DOHH2 (cell line): ENCODE measurements around the gene CCL22.

Experiments used
- EZH2phosphoT487 ChIP-seq: fragments of 200-600 bp; sonication (generic); IDR thresholded peaks from 2 replicates; pipeline ENCODE4 v1.6.1; 2017; ENCODE audit warnings: borderline replicate concordance, mild to moderate bottlenecking, antibody characterized with exemption, low read length, moderate library complexity, mixed read lengths
- TF ChIP-seq, protein P1 (sequence below): fragments of 200-600 bp; sonication (generic); IDR thresholded peaks from one replicate; pipeline ENCODE4 v1.5.1; 2014; ENCODE audit warnings: antibody characterized with exemption, mild to moderate bottlenecking, low read depth, low read length; ENCODE audit not compliant: poor library complexity, severe bottlenecking

DNA sequence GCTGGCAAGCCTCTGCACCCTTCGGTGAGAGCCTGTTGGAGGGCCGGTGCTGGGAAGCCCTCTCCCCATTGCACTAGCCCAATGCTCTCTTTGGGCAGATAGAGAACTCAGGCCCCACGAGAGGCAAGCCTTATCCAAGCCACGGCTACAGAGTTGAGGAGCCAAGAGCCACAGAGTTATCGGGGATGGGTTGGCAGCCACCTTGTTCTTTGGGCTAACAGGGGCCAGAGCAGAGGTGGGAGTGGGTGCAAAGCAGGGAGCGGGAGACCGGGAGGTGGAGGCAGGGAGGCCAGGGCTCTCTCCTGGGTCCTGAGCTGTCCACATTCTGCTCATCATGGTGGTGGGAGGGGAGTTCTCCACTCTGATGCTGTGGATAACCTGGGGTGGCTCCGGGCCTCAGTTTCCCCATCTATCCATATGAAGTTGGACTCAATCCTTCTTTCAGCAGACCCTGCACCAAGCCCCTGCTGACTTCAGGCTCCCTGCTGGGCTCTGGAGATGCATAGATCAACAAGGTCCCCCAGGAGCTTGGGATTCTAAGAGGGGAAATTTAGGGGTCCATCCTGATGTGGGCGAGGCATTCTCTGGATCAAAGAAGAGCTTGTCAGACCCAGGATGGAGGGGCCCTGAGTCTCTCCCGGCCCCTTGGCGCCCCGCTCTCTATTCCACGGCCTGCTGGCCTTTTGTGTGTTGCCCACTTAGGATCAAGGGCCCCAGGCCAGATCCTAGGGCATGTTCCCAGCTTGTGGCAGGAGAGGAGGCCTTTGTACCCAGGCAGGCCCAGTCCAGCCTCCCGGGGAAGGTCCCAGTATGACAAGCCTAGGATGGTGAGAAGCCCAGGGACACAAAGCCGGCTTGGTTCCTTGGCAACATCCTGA lies 13.2 kb downstream of the CCL22 start:
- TF ChIP-seq, protein P1, sequence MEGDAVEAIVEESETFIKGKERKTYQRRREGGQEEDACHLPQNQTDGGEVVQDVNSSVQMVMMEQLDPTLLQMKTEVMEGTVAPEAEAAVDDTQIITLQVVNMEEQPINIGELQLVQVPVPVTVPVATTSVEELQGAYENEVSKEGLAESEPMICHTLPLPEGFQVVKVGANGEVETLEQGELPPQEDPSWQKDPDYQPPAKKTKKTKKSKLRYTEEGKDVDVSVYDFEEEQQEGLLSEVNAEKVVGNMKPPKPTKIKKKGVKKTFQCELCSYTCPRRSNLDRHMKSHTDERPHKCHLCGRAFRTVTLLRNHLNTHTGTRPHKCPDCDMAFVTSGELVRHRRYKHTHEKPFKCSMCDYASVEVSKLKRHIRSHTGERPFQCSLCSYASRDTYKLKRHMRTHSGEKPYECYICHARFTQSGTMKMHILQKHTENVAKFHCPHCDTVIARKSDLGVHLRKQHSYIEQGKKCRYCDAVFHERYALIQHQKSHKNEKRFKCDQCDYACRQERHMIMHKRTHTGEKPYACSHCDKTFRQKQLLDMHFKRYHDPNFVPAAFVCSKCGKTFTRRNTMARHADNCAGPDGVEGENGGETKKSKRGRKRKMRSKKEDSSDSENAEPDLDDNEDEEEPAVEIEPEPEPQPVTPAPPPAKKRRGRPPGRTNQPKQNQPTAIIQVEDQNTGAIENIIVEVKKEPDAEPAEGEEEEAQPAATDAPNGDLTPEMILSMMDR, result no peak
- no peak for TF ChIP-seq EZH2phosphoT487
